AG10803 (cell line): ENCODE data around the gene TNFRSF8.

Experiments used
- DNase-seq: peaks from one replicate; pipeline ENCODE4 v3.0.0; 2010; ENCODE audit warnings: low read depth
- H3K4me3 ChIP-seq: 2 replicates; pipeline ENCODE4 v1.5.1; 2011; ENCODE audit warnings: mild to moderate bottlenecking, low read length, control low read depth
- CTCF ChIP-seq: conservative IDR thresholded peaks from 2 replicates; pipeline ENCODE4 v1.5.1; 2011; ENCODE audit warnings: mild to moderate bottlenecking, low read length, control low read depth, inconsistent platforms

The TNFRSF8 gene

GRCh38 chr1:12076425-12077005 is 13.4 kb downstream of the TNFRSF8 start:
- no peak for TF ChIP-seq CTCF
- no peak overlapping the region for H3K4me3 ChIP-seq
- no peak for DNase-seq

- no peak for DNase-seq
- TF ChIP-seq CTCF: no peak
- no peak overlapping the region for H3K4me3 ChIP-seq
These were observed 15.5 kb downstream of the TNFRSF8 start for GRCh38 chr1:12078575-12078937.

- no peak overlapping the region for H3K4me3 ChIP-seq
- TF ChIP-seq CTCF: peak; percentile 78
- DNase-seq: peak; percentile 55
These were observed 16.1 kb downstream of the TNFRSF8 start for GRCh38 chr1:12078938-12079861.

- DNase-seq: peak; percentile 9
- H3K4me3 ChIP-seq: no peak overlapping the region
- TF ChIP-seq CTCF: no peak
These were observed 17.1 kb downstream of the TNFRSF8 start for GRCh38 chr1:12080156-12080555.

GRCh38 chr1:12080773-12081556 is 17.9 kb downstream of the TNFRSF8 start:
- no peak for TF ChIP-seq CTCF

GRCh38 chr1:12081648-12082396 is 18.7 kb downstream of the TNFRSF8 start:
- DNase-seq: no peak
- TF ChIP-seq CTCF: no peak
- no peak overlapping the region for H3K4me3 ChIP-seq

More at GRCh38 chr1:12080773-12081556, 17.9 kb downstream of the TNFRSF8 start:
- H3K4me3 ChIP-seq: no peak overlapping the region
- DNase-seq: no peak
